ENCODE measurements around the gene SELENOO.

The SELENOO gene

DNA sequence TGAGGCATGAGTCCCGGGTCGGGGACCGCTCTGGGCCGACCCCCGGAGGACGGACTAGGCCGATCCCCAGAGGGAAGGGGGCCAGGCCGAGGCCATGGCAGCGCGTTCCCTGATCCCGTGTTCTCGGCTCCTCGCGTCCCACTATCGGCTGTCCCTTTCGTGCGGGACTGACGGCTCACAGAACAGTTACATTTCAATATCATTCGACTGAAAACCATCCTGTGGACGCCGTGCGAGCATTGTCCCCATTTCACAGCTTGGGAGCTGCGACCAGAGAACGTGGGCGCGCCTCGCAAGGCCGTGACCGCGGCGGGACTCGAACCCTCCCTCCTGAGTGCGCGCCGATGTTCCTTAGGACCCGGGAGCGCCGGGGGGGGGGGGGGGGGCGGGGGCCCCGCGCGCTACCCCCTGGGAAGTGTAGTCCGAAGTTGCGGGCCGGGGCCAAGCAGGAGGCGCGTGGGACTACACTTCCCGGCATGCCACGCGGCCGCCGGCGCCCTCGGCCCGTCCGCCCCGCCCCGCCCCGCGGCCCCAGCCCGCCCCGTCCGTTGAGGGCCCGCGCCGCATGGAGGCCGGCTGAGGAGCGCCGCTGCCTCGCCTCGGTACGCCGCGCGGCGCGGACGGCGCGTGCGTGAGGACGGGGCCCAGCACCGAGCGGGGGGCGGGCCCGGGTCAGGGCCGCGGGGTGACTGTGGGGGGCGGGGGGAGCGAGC is 15.3 kb upstream of the SELENOO start, which contains the start of gene TRABD:
TRABD (plus strand) TSS at position 539 of the 713 bp plus-strand sequence. CDS start 7,148 bp downstream, outside the sequence.
- peak; percentile 82 to 87 for DNase-seq

DNA sequence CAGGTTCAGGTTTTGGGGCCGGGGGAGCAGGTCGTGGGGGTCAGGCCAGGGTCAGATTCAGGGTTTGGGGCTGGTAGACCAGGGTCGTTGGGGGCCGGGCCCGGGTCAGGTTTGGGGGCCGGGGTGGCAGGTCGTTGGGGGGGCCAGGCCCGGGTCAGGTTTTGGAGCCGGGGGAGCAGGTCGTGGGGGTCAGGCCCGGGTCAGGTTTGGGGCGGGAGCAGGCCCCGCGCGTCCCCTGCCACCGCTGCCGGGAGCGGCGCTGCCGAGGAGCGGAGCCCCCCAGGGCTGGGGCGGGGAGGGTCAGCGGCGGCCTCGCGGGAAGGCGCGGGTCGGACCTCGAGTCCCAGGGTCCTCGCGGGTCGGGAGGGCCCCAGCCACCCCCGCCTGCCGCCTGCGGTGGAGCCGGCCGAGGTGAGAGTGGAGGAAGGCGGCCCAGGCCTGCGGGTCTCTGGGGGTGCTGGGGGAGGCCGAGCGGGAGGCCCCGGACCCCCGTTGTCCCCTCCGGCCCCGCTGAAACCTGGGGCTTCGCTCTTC is 14.6 kb upstream of the SELENOO start:
- no peak for DNase-seq

DNA sequence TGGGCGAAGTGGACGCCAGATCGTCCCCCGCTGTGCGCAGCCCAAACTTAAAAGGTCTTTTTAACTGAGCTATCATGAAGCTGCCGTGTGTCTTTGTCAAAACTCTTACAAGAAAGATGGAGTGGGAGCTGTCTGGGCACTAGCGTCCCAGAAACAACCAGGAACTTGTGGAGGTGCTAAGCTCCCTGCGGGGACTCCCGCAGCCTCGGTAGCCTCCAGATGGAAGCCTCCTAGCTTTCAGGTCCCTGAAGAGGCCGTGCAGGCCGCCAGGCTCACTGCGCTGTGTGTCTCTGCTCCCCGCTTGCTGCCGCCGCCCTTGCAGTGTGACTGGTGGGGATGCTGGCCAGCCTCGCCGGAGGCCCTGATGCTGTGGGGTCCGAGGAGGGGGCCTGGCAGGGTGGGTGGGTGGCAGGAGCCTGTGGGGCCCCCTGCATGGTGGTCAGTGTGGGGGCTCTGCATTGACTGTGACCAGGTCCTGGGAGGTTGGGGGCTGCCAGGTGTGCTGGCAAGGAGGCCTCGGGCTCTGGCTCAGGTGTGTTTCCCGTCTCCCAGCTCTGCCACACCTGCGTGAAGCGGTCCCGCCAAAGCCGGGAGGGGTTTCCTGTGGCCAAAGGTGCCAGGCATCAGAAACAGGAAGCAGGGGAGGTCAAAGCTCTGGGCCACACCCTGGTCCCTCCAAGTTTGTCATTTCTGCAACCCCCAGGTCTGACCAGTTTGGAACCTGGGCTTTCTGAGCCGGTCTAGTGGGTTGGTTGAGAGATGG is 13.9 kb upstream of the SELENOO start:
- no peak for DNase-seq

DNA sequence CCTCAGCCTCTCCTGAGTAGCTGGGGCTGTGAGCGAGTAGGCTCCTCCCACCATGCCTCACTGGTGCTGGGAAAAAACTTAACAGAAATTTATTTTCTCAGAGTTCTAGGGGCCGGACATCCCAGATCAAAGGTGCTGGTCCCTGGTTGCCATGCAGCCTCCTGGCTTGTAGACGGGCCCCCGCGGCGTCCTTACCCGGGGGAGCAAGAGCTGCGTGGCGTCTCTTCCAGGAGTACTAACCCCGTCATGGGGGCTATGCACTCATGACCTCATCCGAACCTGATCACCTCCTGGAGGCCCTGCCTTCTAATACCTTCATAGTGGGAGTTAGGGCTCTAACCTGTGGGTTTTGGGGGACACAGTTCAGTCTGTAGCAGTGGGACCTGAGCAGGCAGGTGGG is 12.5 kb upstream of the SELENOO start:
- DNase-seq, result no peak

DNA sequence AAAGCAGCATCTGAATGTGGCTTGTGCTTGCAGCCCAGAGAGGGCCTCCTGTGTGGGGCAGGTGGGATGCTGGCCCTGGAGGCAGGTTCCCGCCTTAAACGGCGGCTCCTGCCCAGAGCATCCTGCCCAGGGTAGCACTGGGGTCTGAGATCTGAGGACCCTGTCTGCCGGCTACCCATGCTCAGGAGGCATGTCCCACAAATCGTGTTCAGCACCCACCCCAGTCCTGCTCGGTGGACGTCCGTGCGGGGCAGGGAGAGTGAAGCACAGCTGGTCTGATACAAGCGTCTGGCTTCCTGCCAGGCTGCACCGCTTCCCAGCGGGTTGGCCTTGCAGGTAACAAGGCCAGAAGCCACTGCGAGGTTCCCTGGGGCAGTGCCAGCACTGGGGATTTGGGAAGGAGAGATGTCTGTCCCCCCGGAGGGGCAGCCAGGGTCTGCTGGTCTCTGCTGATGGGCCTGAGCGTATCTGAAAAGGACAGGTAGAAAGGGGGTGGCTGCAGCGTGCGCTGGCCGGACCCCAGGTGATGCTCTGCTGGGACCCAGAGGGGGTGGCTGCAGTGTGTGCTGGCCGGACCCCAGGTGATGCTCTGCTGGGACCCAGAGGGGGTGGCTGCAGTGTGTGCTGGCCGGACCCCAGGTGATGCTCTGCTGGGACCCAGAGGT is 11.5 kb upstream of the SELENOO start:
- no peak for DNase-seq

DNA sequence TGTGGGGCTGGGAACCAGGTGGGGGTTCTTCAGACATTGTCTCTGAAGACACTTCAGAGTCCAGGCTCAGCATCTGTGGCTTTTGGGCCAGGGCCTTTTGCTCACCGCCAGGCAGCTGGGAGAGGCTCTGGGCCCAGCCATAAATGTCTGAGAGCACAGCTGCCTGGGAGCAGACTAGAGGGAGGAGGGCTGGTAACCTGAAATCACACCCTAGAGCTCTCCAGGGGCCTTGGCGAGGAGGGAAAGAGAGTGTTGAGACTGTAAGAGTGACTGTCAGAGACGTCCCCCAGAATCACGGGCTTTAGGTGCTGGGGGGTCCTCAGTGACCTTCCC is 11.0 kb upstream of the SELENOO start:
- DNase-seq, result no peak

DNA sequence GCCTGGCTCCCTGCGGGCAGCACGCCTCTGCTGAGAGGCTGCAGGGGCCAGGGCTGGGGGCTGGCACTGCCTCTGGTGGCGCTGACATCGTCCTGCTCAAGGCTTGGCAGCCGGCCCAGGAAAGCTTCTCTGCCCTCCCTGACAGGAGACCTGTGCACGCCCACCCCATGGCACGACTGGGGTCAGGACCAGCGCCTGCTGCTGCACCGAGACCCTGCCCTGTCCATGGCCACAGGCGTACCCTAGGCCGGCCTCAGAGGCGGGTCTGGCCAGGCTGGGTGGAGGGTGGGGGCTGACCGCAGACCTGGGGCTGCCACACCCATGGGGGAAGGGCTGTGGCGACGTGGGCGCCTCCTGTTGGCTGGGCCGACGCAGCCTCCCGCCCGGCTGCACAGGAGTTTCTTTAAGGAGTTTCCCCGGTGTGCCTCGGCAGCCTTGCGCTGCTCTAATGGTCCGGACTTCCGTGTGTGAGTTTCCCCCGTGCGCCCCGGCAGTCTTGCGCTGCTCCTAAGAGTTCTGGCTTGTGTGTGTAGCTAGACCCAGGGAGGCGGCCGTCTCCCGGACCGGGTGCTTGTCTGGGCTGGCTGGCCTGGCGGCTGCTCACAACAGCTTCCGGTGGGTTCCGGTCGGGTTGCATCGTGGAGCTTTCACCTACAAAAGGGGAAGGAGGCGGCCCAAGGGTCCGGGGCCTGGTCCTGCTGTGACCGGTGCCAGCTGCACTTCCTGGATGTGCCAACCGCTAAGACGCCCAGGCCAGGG is 10.4 kb upstream of the SELENOO start:
- DNase-seq, result no peak

DNA sequence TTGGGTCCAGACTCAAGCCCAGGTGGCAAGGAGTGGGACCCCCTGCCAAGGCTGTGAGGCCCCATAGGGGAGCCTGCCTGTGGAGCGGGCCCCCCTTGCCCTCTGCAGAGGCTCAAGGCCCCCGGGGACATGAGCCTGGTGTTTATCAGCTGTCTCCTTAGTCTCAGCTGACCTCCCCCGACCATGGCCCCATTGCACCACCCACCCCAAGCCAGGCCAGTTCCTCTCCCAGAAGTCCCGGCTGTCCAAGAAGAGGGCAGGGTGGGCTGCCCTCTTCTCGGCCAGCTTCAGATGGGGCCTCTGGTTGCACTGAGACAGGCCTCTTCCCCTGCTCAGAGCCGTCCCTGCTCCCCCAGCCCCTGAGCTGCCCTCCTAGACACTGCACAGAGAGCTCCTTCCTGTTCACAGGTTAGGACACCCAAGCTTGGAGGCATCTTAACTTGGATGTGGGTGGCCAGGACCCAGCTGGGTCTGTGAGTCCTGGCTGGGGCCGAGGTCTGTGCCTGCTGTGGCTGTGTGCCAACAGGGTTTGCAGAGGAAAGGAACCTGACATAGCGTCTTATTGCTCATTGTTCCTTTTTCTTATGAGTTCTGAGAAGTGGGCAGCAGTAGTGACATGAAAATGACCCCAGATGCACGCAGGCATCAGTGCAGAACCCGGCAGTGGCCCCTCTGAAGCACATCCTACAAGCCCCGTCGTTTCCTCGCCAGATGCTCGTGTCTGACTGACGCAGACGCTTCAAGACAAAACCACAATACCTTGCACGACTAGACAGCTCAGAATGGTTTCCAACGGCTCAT is 9.7 kb upstream of the SELENOO start:
- DNase-seq, result no peak

DNA sequence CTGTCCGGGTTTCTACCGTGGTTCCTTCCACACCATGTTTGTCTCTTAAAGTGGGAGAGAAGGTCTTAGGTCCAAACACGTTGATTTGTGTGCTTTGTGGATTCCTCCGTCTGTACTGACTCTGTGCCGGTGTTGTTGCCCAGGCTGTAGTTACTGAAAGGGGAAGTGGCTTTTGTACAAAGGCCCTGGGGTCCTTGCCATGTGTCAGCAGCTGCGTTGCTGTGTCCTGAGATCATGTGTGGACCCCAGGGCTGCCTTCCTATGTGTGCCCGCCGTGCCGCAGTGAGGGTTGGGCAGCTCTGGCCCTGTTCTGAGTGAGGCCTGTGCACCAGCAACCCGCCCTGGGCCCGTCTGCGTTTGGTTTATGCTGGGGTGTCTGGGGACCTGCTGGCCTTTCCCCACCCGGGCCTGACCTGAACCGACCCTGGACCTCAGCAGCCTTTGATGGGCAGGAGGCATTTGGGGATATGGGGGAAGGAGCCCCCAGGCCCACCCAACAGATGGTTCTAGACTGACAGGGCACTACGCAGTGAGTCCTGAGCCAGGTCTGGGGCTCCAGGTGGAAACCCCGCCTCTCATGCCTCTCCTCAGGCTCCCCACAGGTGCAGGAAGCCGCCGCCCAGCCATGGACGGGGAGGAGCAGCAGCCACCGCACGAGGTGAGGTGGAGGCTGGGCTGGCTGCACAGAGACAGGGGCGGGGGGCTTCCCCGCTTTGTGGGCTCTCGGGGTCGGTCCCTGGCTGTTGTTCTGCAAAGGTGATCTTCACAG is 8.2 kb upstream of the SELENOO start:
- no peak for DNase-seq

DNA sequence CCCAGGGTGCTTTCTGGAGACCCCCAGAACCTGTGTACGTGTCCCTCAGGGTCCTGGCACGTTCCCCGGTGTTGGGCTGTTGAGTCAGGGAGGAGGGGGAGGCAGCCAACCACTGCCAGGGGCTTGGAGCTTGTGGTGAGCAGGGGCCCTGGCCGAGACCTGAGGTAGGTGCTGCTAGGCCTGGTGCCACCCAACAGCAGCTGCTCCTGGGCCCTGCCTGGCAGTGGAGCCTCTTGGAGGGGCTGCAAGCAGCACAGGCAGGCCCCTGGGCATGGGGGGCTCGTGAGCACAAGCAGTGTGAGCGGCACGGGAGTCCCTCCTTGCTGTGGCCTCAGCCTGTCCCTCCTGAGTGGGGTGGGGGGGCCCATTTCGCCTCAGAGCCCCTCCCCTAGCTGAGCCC is 7.2 kb upstream of the SELENOO start:
- no peak for DNase-seq

DNA sequence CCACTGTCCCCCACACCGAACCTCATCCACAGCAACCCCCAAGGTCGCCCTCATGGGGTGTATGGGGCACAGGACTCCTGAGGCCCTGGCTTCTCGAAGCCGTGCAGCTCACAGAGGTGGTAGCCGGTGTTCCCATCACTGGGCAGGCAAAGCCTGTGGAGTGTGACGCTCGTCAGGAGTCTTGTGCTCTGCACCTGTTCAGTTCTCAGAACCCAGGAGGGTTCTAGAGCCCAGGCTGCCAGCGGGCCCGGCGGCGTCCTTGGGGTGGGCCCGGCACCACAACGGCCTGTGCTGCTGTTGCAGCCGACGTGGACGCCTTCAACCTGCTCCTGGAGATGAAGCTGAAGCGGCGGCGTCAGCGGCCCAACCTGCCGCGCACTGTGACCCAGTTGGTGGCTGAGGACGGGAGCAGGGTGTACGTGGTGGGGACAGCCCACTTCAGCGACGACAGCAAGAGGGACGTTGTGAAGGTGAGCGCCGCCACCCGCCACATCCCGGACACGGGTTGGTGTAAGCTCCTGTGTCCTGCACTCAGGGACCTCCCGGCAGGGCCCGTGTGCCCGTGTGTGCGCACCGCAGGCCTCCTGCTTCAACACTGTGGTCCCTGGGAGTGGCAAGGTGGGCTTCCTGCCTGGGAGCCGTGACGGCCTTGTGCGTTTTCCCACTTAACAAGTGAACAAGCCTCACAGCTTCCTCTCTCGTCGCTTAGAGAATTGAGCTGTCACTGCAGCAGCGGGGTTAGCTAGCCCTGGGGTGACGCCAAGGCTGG is 6.6 kb upstream of the SELENOO start:
- no peak for DNase-seq

DNA sequence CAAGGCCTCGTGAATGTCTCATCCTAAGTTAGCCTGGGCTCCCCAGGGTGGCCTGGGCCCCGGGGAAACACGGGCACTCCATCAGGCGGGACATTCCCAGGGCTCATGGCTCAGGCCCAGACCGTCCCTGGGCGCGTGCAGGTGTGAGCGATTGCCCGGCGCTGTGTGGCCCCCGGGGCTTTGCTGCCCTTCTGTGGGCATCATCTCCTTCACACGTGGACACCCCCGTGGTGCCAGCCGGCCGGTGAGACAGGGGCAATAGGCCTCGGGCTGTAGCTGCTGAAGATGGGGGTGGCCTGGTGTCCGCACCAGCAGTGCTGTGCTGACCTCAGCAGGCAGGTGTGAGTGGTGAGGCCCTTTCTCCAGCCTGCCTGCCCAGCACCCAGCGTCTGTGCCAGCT is 4.6 kb upstream of the SELENOO start:
- no peak for DNase-seq

DNA sequence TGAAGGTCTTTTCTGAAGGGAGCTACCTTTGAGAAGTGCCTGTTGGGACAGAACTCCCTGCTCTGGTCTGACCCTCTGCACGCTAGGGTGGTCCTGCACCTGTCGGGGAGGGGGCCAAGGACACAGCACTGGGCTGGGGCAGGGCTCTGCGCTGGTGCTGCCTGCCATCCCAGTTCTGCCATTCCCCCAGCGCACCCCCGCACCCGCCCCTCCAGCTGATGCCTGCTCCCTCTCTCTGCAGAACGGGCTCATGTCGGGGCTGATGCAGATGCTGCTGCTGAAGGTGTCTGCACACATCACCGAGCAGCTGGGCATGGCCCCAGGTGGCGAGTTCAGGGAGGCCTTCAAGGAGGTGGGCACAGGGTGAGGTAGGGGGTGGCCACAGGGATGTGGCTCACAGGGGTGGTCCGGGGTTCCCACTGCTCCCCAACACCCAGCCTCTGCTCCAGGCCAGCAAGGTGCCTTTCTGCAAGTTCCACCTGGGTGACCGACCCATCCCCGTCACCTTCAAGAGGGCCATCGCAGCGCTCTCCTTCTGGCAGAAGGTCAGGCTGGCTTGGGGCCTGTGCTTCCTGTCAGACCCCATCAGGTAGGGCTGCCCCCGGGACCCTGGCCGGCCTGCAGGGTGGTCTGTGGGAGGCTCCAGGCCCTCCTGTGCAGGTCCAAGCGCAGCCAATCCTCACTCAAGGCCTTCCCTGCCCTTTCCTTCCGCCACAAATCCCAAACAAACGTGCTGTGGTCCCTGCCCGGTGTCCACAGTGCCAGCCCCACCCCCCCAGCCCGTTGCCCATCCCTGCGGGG is 3.6 kb upstream of the SELENOO start:
- no peak for DNase-seq

DNA sequence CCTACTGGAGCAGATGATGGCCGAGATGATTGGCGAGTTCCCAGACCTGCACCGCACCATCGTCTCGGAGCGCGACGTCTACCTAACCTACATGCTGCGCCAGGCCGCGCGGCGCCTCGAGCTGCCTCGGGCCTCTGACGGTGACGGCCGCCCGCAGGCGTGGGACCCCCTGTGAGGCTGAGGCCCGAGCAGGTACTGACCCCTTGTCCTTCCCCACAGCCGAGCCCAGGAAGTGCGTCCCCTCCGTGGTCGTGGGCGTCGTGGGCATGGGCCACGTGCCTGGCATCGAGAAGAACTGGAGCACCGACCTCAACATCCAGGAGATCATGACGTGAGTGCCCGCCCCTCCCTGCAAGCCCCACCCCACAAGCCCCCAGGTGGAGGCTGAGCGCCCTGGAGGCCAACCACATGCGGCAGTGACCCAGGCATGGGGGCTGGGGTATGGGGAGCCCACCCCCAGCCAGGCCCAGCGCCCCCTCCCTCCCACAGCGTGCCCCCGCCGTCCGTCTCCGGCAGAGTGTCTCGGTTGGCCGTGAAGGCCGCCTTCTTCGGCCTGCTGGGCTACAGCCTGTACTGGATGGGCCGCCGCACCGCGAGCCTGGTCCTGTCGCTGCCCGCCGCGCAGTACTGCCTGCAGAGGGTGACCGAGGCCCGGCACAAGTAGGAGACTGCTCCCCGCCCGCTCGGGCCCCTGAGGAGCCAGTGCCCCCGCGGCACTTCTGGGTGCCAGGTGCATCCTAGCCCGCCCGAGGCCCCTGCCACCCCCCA is 2.8 kb upstream of the SELENOO start:
- no peak for DNase-seq

DNA sequence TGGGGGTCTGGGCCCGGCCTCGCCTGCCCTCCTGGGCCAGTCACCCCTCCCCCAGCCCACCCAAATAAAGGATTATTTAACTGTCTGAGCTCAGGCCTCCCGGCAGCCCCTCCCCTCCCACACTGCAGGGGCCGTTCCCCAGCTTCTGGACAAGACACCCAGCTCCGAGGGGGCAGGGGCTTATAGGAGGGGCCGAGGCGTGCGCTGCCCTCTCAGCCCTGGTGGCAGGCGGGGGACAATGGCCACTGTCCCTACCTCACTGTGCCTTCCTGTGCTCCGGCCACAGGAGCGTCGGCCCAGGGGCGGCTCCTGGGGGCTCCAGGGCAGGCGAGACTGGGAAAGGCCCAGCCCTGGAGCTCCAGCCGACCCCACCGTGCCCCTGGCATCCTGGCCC is 2.2 kb upstream of the SELENOO start:
- no peak for DNase-seq

DNA sequence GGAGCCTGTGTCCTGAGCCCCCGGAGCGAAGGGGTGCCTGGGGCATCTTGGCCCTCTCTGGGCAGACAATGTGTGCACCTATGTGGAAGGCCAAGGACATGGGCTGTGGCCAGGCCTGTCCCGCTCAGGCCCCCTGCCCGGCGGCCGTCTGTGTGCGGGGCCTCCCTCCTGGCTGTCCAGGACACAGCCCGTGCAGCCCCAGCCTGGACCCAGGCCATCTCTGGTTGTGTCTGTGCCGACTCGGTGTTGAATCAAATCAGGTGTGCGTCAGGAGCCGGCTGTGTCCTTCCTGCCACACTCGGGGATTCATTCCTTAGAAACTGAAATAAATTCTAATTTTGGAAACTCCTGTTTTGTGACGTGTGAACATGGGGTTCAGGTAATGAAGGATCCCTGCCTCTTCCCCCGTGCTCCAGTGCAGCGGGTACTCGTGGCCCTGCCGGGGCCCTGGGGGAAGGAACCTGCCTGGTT is 1.5 kb upstream of the SELENOO start:
- DNase-seq, result no peak

DNA sequence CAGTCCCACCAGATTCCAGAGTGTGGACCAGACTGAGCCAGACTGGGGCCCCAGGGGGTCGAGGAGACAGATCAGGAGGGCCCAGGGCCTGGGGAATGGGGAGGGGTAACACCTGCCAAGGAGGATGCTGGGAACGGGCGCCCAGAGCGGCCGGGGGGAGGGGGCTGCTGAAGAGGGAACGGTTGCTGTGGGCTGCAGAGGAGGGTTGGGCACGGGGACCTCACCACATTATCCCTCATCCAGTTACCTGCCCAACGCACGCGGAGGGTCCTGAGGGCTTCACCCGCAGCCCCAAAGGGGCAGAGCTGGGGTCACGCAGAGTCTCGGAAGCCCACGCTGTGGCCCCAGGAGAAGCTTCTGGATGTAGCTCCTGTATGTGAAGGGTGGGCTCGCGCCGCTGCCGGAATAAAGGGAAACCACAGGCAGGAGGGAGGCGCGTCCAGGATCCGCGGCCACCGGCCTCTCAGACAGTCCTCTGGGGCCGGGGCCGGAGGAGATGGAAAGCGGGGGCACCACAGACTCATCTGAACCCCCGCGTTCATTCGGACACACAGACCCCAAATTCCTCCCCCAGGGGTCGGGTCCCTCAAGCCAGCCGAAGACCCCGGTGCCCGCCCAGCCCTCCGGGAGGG is 866 bp upstream of the SELENOO start:
- DNase-seq, result no peak
